H9 (cell line): ENCODE results near the gene DAB2IP. TPM values are rescaled to one million over a fixed set of nuclear protein-coding genes. Genes with fewer than 3 reads are reported as not detected.
A peak's percentile ranks its signal among the peaks of the same experiment; 100 is the strongest.

Experiments used
- DNase-seq: peaks from one replicate; pipeline ENCODE4 v3.0.0-alpha.2; 2017
- H2AFZ ChIP-seq: one replicate; pipeline ENCODE4 v1.6.1; 2013; ENCODE audit warnings: mild to moderate bottlenecking, low read length, control low read depth, moderate library complexity
- H2AK5ac ChIP-seq: 2 replicates; pipeline ENCODE4 v1.6.1; 2013; ENCODE audit warnings: low read length, control low read depth, mixed read lengths; ENCODE audit not compliant: insufficient read length
- H2BK120ac ChIP-seq: one replicate; pipeline ENCODE4 v1.6.1; 2013; ENCODE audit warnings: low read depth, mild to moderate bottlenecking, low read length, control low read depth, inconsistent platforms; ENCODE audit not compliant: poor library complexity, severe bottlenecking
- H2BK12ac ChIP-seq: 2 replicates; pipeline ENCODE4 v1.6.1; 2013; ENCODE audit warnings: low read length, control low read depth, mixed read lengths, low read depth; ENCODE audit not compliant: insufficient read length
- H2BK15ac ChIP-seq: 2 replicates; pipeline ENCODE4 v1.6.1; 2013; ENCODE audit warnings: low read depth, low read length, control low read depth
- H2BK20ac ChIP-seq: one replicate; pipeline ENCODE4 v1.6.1; 2013; ENCODE audit warnings: low read depth, mild to moderate bottlenecking, low read length, control low read depth, inconsistent platforms; ENCODE audit not compliant: poor library complexity, severe bottlenecking
- H2BK5ac ChIP-seq: 2 replicates; pipeline ENCODE4 v1.6.1; 2013; ENCODE audit warnings: low read length, control low read depth, mixed read lengths; ENCODE audit not compliant: insufficient read length
- H3K14ac ChIP-seq: 2 replicates; pipeline ENCODE4 v1.6.1; 2013; ENCODE audit warnings: low read length, control low read depth; ENCODE audit not compliant: insufficient read depth
- H3K18ac ChIP-seq: 2 replicates; pipeline ENCODE4 v1.6.1; 2013; ENCODE audit warnings: low read depth, mild to moderate bottlenecking, mixed read lengths, low read length, control low read depth; ENCODE audit not compliant: insufficient read length
- H3K23ac ChIP-seq: 2 replicates; pipeline ENCODE4 v1.6.1; 2013; ENCODE audit warnings: low read length, control low read depth, mixed read lengths, low read depth; ENCODE audit not compliant: insufficient read length
- H3K23me2 ChIP-seq: 2 replicates; pipeline ENCODE4 v1.6.1; 2013; ENCODE audit warnings: low read depth, mild to moderate bottlenecking, mixed read lengths, low read length, control low read depth; ENCODE audit not compliant: insufficient read length, poor library complexity, severe bottlenecking
- H3K27ac ChIP-seq: 2 replicates; pipeline ENCODE4 v1.5.1; 2013; ENCODE audit warnings: low read length, control low read depth, mixed read lengths, low read depth; ENCODE audit not compliant: insufficient read length
- H3K27me3 ChIP-seq: 2 replicates; pipeline ENCODE4 v1.6.1; 2013; ENCODE audit warnings: low read length, control low read depth, inconsistent platforms; ENCODE audit not compliant: insufficient read depth
- H3K4ac ChIP-seq: 2 replicates; pipeline ENCODE4 v1.6.1; 2013; ENCODE audit warnings: low read depth, mild to moderate bottlenecking, control low read depth, inconsistent platforms, low read length, moderate library complexity
- H3K4me1 ChIP-seq: 2 replicates; pipeline ENCODE4 v1.6.1; 2013; ENCODE audit warnings: low read length, control low read depth, inconsistent platforms; ENCODE audit not compliant: insufficient read depth
- H3K4me2 ChIP-seq: 2 replicates; pipeline ENCODE4 v1.6.1; 2013; ENCODE audit warnings: low read length, control low read depth, mixed read lengths; ENCODE audit not compliant: insufficient read length, insufficient read depth
- H3K56ac ChIP-seq: 2 replicates; pipeline ENCODE4 v1.6.1; 2013; ENCODE audit warnings: low read depth, mild to moderate bottlenecking, mixed read lengths, low read length, control low read depth; ENCODE audit not compliant: insufficient read length
- H3K79me1 ChIP-seq: 2 replicates; pipeline ENCODE4 v1.6.1; 2013; ENCODE audit warnings: low read depth, mild to moderate bottlenecking, moderate library complexity, low read length, control low read depth, inconsistent platforms; ENCODE audit not compliant: insufficient read depth, poor library complexity, severe bottlenecking
- H3K79me2 ChIP-seq: 2 replicates; pipeline ENCODE4 v1.6.1; 2013; ENCODE audit warnings: low read length, control low read depth, inconsistent platforms; ENCODE audit not compliant: insufficient read depth
- H3K9ac ChIP-seq: 2 replicates; pipeline ENCODE4 v1.6.1; 2013; ENCODE audit warnings: low read length, control low read depth, mixed read lengths; ENCODE audit not compliant: insufficient read length; ENCODE audit errors: extremely low read depth
- H3K9me3 ChIP-seq: one replicate; pipeline ENCODE4 v1.6.1; 2013; ENCODE audit warnings: low read depth, low read length, inconsistent platforms; ENCODE audit not compliant: control insufficient read depth
- H3T11ph ChIP-seq: one replicate; pipeline ENCODE4 v1.6.1; 2013; ENCODE audit warnings: mild to moderate bottlenecking, low read length, control low read depth, inconsistent platforms
- H4K20me1 ChIP-seq: one replicate; pipeline ENCODE4 v1.6.1; 2013; ENCODE audit not compliant: control insufficient read depth, insufficient read length, insufficient read depth
- H4K5ac ChIP-seq: 2 replicates; pipeline ENCODE4 v1.6.1; 2013; ENCODE audit warnings: low read depth, mild to moderate bottlenecking, mixed read lengths, low read length, control low read depth; ENCODE audit not compliant: insufficient read length
- H4K8ac ChIP-seq: replicated peaks from 2 replicates; pipeline ENCODE4 v1.6.1; 2013; ENCODE audit warnings: low read length, control low read depth, mixed read lengths, low read depth; ENCODE audit not compliant: insufficient read length
- H4K91ac ChIP-seq: 2 replicates; pipeline ENCODE4 v1.6.1; 2013; ENCODE audit warnings: low read depth, mild to moderate bottlenecking, moderate library complexity, mixed read lengths, low read length, control low read depth; ENCODE audit not compliant: insufficient read length
- H3K27ac Mint-ChIP-seq, 3 experiments: 2 replicates in 2 of 3; 3 replicates in 1 of 3; pipeline ENCODE4 v1.8.0; 2020 to 2021; ENCODE audit warnings: mixed read lengths in 3 of 3, mild to moderate bottlenecking in 1 of 3, moderate library complexity in 1 of 3
- H3K27me3 Mint-ChIP-seq: 2 replicates; pipeline ENCODE4 v1.8.0; 2021; ENCODE audit warnings: low read depth, mild to moderate bottlenecking, moderate library complexity, mixed read lengths
- H3K36me3 Mint-ChIP-seq, 3 experiments: 2 replicates in 2 of 3; 3 replicates in 1 of 3; pipeline ENCODE4 v1.8.0; 2020 to 2021; ENCODE audit warnings: low read depth in 3 of 3, mixed read lengths in 3 of 3; ENCODE audit not compliant: insufficient read depth in 1 of 3
- H3K4me1 Mint-ChIP-seq, 2 experiments: 2 replicates each; pipeline ENCODE4 v1.8.0; 2020; ENCODE audit warnings: mixed read lengths in 2 of 2
- H3K4me3 Mint-ChIP-seq, 2 experiments: 2 replicates in 1 of 2; 3 replicates in 1 of 2; pipeline ENCODE4 v1.8.0; 2020 to 2021; ENCODE audit warnings: mild to moderate bottlenecking in 2 of 2, mixed read lengths in 2 of 2, moderate library complexity in 1 of 2
- H3K9me3 Mint-ChIP-seq, 2 experiments: 2 replicates in 1 of 2; 3 replicates in 1 of 2; pipeline ENCODE4 v1.8.0; 2020; ENCODE audit warnings: mild to moderate bottlenecking in 2 of 2, mixed read lengths in 2 of 2, moderate library complexity in 1 of 2
- CTCF ChIP-seq: fragments of 200-600 bp; sonication (generic); conservative IDR thresholded peaks from 3 replicates; pipeline ENCODE4 v1.8.0; 2021; ENCODE audit warnings: antibody characterized with exemption, mild to moderate bottlenecking
- WGBS: extraction: QIAGEN DNeasy Blood & Tissue Kit; methylation state at CpG from one replicate; pipeline ENCODE4 v1.1.7; 2013; ENCODE audit warnings: missing lambda C conversion rate, low lambda C conversion rate, mixed read lengths; ENCODE audit not compliant: insufficient read length; ENCODE audit errors: extremely low coverage; 5-methylcytosine and 5-hydroxymethylcytosine counted together
- total RNA-seq: library from RNA; stranded (reverse); gene quantifications from 2 replicates; pipeline ENCODE4 v1.2.1, GENCODE V29; 2021

DAB2IP gene
- total RNA-seq, 1 experiment from 2014 or later, result 22.6 TPM

- no peaks in the 10 kb centered on the region for H3K23me2 ChIP-seq
- H2BK15ac ChIP-seq, result no peak overlapping the region
- H2BK5ac ChIP-seq, result no peak overlapping the region
- no peak overlapping the region for H3K23ac ChIP-seq
- no peak overlapping the region for H3K4me3 Mint-ChIP-seq
- no peak overlapping the region for H4K8ac ChIP-seq
- no peaks in the 10 kb centered on the region for H3K79me2 ChIP-seq
- H3K9ac ChIP-seq, result no peak overlapping the region
- no peak overlapping the region for H2BK12ac ChIP-seq
- H3K79me1 ChIP-seq, result no peaks in the 10 kb centered on the region
- H4K91ac ChIP-seq, result no peak overlapping the region
- no peak overlapping the region for H2AK5ac ChIP-seq
- H2AFZ ChIP-seq, result no peak overlapping the region
- no peak overlapping the region for H3K56ac ChIP-seq
- no peak overlapping the region for H3K14ac ChIP-seq
- H3K4ac ChIP-seq, result no peak overlapping the region
- no peak overlapping the region for H2BK120ac ChIP-seq
- no peaks in the 10 kb centered on the region for H4K20me1 ChIP-seq
- no peaks in the 10 kb centered on the region for H3K27me3 Mint-ChIP-seq
- no peaks in the 10 kb centered on the region for H3K27me3 ChIP-seq
- DNase-seq, result no peak
- no peaks in the 10 kb centered on the region for H3K36me3 Mint-ChIP-seq
- no peak overlapping the region for H3T11ph ChIP-seq
- no peaks in the 10 kb centered on the region for H3K4me1 ChIP-seq
- H2BK20ac ChIP-seq, result no peak overlapping the region
- 0 out of 7 replicates have a peak overlapping the region, but pooled peaks of 1 of the 3 experiments have one; percentile 51 for H3K27ac Mint-ChIP-seq
- H4K5ac ChIP-seq, result no peak overlapping the region
- H3K4me1 Mint-ChIP-seq, result peaks cover 8 to 15% of the 10 kb centered on the region in 2 experiments
- H3K18ac ChIP-seq, result no peak overlapping the region
- no peaks in the 10 kb centered on the region for H3K9me3 ChIP-seq
- TF ChIP-seq CTCF, result no peak
- H3K4me2 ChIP-seq, result no peak overlapping the region
- no peak overlapping the region for H3K27ac ChIP-seq
- H3K9me3 Mint-ChIP-seq, result no peaks in the 10 kb centered on the region
- no CpG with 5 or more reads among the region's 3 CpGs for WGBS
Observed at GRCh38 chr9:121625590-121625989, 25.8 kb upstream of the DAB2IP start.
